LNCaP clone FGC (cell line): ENCODE measurements around the gene FRMD4A.

Source experiments
- DNase-seq: peaks from one replicate; pipeline ENCODE4 v3.0.0-alpha.2; 2011; ENCODE audit warnings: low read depth
- H3K4me3 ChIP-seq: 2 replicates; pipeline ENCODE4 v1.5.1; 2011; ENCODE audit warnings: mild to moderate bottlenecking, low read depth, low read length, control low read depth
- TF ChIP-seq, protein P1 (sequence below): IDR thresholded peaks from 2 replicates; pipeline ENCODE4 v1.5.1; 2012; ENCODE audit warnings: mild to moderate bottlenecking; ENCODE audit not compliant: control insufficient read depth, insufficient read depth; ENCODE audit errors: extremely low read depth

Gene FRMD4A

DNA sequence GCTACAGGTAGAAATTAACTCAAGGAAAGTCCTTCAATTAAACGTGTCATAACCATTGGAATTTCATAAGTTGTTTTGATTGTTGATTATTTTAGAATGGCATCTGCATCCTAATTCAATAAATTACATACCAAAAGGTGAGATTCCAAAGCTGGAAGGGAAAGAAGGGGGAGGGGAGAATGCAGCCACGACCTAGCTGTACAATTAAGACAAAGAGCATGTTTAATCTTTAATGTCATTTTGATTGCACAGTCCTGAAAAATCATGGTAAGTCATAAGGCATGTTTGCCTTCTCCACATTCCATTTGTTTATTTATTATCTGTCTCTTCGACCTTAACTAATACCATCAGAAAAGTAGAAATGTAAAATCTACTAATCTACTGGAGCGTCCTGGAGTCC lies 358.1 kb downstream of the FRMD4A start:
- H3K4me3 ChIP-seq, result no peak overlapping the region
- no peak for DNase-seq
- TF ChIP-seq, protein P1, sequence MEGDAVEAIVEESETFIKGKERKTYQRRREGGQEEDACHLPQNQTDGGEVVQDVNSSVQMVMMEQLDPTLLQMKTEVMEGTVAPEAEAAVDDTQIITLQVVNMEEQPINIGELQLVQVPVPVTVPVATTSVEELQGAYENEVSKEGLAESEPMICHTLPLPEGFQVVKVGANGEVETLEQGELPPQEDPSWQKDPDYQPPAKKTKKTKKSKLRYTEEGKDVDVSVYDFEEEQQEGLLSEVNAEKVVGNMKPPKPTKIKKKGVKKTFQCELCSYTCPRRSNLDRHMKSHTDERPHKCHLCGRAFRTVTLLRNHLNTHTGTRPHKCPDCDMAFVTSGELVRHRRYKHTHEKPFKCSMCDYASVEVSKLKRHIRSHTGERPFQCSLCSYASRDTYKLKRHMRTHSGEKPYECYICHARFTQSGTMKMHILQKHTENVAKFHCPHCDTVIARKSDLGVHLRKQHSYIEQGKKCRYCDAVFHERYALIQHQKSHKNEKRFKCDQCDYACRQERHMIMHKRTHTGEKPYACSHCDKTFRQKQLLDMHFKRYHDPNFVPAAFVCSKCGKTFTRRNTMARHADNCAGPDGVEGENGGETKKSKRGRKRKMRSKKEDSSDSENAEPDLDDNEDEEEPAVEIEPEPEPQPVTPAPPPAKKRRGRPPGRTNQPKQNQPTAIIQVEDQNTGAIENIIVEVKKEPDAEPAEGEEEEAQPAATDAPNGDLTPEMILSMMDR, result no peak

DNA sequence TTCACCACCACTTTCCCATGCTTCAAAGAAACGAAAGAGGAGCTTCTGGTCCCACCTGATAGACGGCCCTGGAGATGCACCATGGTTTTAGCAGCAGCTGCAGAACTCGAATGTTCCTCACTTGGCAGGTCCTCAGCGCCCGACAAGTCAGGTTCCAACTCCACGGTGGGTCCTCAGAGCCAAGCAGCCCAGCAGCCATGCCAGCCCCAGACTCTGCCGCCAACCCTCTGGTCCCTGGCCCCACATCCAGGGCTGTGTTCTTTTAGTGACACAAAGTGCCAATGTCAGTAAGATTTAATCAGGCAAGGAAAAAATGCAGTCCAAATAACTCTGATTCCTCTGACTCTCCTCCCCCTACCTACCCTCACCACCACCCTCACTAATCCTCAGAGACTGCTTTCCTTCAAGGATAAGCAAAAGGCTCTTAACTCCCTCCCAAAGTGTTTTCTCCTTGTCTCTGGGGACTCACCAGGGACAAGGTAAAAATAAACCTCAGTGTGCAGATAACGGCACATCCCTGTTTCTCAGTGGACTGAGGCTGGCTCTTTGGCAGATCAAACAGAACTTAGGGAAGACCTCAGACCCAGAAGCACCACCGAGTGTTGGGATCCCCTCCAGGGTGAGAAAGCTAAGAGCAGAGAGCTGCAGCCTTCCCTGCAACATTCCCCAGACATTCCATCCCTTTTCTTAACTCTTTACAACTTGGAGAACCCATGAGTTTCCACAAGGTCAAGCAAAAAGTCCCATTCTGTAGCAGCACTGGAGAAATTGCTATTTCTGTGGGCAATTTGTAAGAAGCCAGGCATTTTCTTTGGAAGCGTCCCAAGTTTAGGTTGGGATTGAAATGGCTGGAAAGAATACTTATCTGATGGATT lies 358.9 kb downstream of the FRMD4A start:
- TF ChIP-seq, protein P1, result no peak
- DNase-seq, result no peak
- H3K4me3 ChIP-seq, result no peak overlapping the region

DNA sequence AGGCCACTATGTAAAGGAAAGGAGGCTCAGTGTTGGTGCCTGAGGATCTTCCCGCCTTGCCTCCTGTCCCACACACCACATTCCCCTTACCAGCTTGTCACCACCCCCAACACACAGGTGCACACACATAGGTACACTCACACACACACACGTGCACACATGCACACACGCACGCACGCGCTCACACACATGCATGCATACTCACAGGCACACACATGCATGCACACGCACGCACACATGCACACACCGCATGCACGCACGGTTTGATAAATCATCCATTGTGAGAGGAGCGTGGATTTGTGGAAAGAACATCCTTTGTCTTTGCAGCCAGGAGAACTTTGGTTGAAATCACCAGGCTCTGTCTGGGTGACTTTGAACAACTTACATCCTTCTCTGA lies 359.8 kb downstream of the FRMD4A start:
- no peak for DNase-seq
- H3K4me3 ChIP-seq, result no peak overlapping the region
- TF ChIP-seq, protein P1, result no peak

GRCh38 chr10:13970236-13970956 lies 360.3 kb downstream of the FRMD4A start:
- TF ChIP-seq, protein P1, result no peak
- no peak for DNase-seq
- H3K4me3 ChIP-seq, result no peak overlapping the region

DNA sequence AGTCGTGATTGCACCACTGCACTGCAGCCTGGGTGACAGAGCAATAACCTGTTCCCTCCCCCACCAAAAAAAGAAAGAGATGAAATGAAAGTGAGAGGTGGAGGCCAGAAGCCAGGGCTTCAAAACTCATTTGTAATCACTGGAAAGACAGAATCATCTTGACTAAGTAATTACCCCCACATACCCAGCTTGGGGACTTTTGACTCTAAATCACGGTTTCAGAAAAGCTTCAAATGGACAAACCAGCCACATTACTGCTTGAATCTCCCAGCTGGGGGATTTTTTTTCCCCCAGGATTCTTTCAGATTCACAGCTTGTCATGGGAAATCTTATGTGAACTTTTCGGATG lies 361.0 kb downstream of the FRMD4A start:
- no peak overlapping the region for H3K4me3 ChIP-seq
- TF ChIP-seq, protein P1, result no peak
- no peak for DNase-seq

DNA sequence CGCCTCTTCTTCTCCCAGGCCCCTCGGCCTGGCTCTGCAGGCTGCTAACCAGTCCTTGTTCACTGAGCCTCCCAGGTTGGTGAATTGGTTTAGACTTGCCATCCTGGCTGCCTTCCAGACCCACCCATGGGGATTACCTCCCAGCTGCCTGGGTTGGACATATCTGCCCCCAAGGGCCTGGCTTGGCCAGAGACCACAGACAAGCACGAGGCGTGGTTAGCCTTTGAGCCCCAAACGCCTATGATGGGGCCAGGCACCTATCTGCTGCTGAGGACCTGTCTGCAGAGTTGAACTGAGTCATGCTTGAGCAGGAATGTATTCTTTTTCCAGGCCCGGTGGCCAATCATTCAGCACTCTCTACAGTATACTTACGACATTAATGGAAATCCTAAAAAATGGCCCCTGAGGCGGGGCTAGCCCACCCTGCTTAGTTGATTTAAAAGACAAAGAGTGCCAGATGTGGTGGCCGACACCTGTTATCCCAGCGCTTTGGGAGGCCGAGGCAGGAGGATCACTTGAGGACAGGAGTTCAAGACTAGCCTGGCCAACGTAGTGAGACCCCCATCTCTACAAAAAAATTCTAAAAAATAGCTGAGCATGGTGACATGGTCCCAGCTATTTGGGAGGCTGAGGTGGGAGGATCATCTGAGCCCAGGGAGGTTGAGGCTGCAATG lies 361.5 kb downstream of the FRMD4A start:
- no peak overlapping the region for H3K4me3 ChIP-seq
- DNase-seq, result no peak
- TF ChIP-seq, protein P1, result no peak
